ENCODE data around the gene TRIM31. TPM values are rescaled to one million over a fixed set of nuclear protein-coding genes. Genes with fewer than 3 reads are reported as not detected.

The TRIM31 gene
- total RNA-seq, 2 experiments from 2014 or later: not detected

DNA sequence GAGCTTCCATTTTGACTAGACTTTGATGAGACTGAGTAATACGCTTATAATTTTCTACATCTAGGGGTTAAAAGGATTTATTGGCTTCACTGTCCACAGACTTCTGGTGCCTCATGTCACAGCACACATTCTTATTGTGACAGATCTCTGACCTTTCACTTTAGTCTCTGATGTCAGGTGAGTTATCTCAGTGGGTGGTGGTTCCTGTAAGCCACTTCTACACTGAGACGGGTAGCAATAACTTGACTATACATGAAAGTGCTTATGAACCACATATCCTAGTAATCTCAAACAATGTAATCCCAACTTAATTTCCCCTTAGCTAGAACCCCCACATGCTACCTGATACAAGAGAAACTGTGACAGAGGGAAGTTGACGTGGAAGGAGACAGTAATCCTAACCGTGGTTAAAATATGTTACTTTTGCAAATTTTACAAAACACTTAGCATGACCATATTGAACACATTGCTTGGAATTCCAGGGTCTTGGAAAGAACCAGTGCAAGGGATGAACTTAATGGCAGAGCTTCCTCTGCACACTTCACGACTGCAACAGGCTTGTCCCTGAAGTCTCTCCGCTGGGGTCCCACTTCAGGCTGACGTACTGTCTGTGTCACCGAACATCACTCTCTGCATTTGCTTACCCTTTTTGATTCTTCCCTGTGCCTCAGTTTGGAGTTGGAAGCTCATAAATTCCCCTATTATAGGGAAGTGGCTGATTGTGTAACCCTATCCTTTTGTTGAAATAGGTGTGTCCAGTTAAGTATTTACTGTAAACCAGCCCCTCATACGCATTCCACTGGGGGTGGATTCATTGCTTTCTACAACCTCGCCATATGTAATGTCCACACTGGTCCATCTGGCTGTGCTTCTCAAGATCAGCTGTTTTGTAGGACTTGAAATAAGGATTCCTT lies 16.6 kb upstream of the TRIM31 start:
- Mint-ChIP-seq H3K9me3 (no peaks in the 10 kb centered on the region), H3K27me3 (peaks cover 78% of the 10 kb centered on the region), H3K36me3 (ENCODE audit: low read depth) (no peaks in the 10 kb centered on the region), H3K4me1 (ENCODE audit: low read depth) (peaks cover 5% of the 10 kb centered on the region), H3K27ac (no peak overlapping the region), H3K4me3 (no peak overlapping the region)
- Histone ChIP-seq H3K36me3 (ENCODE audit: insufficient read depth, low read length) (no peaks in the 10 kb centered on the region), H3K27me3 (ENCODE audit: control insufficient read depth in 1 of 2, insufficient read depth in 2 of 2, low read length in 2 of 2) (peaks cover 33 to 55% of the 10 kb centered on the region in 2 experiments), H3K4me1 (ENCODE audit: insufficient read depth, low read length) (peaks cover 13% of the 10 kb centered on the region), H3K9me3 (ENCODE audit: control insufficient read depth in 1 of 2, insufficient read depth in 1 of 2, low read length in 2 of 2) (peaks cover 0 to 8% of the 10 kb centered on the region in 2 experiments), H3K4me3 (ENCODE audit: low read length) (no peak overlapping the region), H3K27ac (ENCODE audit: low read depth in 1 of 2, low read length in 2 of 2) (no peak overlapping the region)
- ChIA-PET POLR2A (interaction anchor here (0.7 kb wide), 1 partner anchor 392 kb away, joined by 3 read pairs; no protein-coding TSS in a partner anchor), CTCF (interaction anchor here (0.6 to 8.2 kb wide), 4 partner anchors 9 to 253 kb away, joined by 3 to 198 read pairs (median 8); no protein-coding TSS in a partner anchor)
- no peak for TF ChIP-seq CTCF (IDR thresholded peaks at IDR 0.05)
- ATAC-seq (ENCODE audit: poor library complexity) (no peak), DNase-seq (no peak)
- intact Hi-C loops (cut with DNase I, micrococcal nuclease): loop anchor here (2.0 kb wide), 1 partner anchor 281 kb away; no protein-coding TSS in a partner anchor

GRCh38 chr6:30127238-30128093 lies 14.6 kb upstream of the TRIM31 start:
- POLR2A ChIA-PET: interaction anchor here (0.7 kb wide), 1 partner anchor 21 kb away, joined by 4 read pairs; no protein-coding TSS in a partner anchor
- CTCF ChIA-PET: interaction anchor here (4.2 kb wide), 1 partner anchor 24 kb away, joined by 23 read pairs; no protein-coding TSS in a partner anchor
- H3K4me1 ChIP-seq (ENCODE audit: insufficient read depth, low read length): peaks cover 13% of the 10 kb centered on the region

More at GRCh38 chr6:30127238-30128093, 14.6 kb upstream of the TRIM31 start:
- TF ChIP-seq CTCF (IDR thresholded peaks at IDR 0.05): no peak
- Histone ChIP-seq H3K4me3 (ENCODE audit: low read length) (no peak overlapping the region), H3K27me3 (ENCODE audit: control insufficient read depth in 1 of 2, insufficient read depth in 2 of 2, low read length in 2 of 2) (peaks cover 33 to 52% of the 10 kb centered on the region in 2 experiments), H3K9me3 (ENCODE audit: control insufficient read depth in 1 of 2, insufficient read depth in 1 of 2, low read length in 2 of 2) (peaks cover 0 to 8% of the 10 kb centered on the region in 2 experiments), H3K36me3 (ENCODE audit: insufficient read depth, low read length) (no peaks in the 10 kb centered on the region), H3K27ac (ENCODE audit: low read depth in 1 of 2, low read length in 2 of 2) (no peak overlapping the region)
- intact Hi-C loops (cut with DNase I, micrococcal nuclease): no loop called here
- ATAC-seq (ENCODE audit: poor library complexity): no peak
- H3K27ac Mint-ChIP-seq: no peak overlapping the region
- H3K9me3 Mint-ChIP-seq: no peaks in the 10 kb centered on the region
- H3K4me3 Mint-ChIP-seq: no peak overlapping the region
- H3K27me3 Mint-ChIP-seq: peaks cover 75% of the 10 kb centered on the region
- no peaks in the 10 kb centered on the region for H3K36me3 Mint-ChIP-seq (ENCODE audit: low read depth)
- H3K4me1 Mint-ChIP-seq (ENCODE audit: low read depth): peaks cover 5% of the 10 kb centered on the region
- DNase-seq: no peak

Measured in CD4-positive, alpha-beta T cell (primary cell).